ENCODE measurements around the gene WDFY4. TPM values are rescaled to one million over a fixed set of nuclear protein-coding genes. Genes with fewer than 3 reads are reported as not detected.

The WDFY4 gene, protein sequence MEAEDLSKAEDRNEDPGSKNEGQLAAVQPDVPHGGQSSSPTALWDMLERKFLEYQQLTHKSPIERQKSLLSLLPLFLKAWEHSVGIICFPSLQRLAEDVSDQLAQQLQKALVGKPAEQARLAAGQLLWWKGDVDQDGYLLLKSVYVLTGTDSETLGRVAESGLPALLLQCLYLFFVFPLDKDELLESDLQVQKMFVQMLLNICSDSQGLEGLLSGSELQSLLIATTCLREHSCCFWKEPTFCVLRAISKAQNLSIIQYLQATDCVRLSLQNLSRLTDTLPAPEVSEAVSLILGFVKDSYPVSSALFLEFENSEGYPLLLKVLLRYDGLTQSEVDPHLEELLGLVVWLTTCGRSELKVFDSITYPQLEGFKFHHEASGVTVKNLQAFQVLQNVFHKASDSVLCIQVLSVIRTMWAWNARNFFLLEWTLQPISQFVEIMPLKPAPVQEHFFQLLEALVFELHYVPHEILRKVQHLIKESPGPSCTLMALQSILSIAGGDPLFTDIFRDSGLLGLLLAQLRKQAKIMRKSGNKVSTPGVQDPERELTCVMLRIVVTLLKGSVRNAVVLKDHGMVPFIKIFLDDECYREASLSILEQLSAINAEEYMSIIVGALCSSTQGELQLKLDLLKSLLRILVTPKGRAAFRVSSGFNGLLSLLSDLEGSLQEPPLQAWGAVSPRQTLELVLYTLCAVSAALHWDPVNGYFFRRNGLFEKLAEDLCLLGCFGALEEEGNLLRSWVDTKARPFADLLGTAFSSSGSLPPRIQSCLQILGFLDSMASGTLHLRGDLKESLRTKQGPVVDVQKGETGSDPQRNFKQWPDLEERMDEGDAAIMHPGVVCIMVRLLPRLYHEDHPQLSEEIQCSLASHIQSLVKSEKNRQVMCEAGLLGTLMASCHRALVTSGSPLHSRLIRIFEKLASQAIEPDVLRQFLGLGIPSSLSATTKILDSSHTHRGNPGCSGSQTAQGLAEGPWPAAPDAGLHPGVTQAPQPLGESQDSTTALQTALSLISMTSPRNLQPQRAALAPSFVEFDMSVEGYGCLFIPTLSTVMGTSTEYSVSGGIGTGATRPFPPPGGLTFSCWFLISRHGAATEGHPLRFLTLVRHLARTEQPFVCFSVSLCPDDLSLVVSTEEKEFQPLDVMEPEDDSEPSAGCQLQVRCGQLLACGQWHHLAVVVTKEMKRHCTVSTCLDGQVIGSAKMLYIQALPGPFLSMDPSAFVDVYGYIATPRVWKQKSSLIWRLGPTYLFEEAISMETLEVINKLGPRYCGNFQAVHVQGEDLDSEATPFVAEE (N-terminal part only)
- not detected in 2 replicates for total RNA-seq

DNA sequence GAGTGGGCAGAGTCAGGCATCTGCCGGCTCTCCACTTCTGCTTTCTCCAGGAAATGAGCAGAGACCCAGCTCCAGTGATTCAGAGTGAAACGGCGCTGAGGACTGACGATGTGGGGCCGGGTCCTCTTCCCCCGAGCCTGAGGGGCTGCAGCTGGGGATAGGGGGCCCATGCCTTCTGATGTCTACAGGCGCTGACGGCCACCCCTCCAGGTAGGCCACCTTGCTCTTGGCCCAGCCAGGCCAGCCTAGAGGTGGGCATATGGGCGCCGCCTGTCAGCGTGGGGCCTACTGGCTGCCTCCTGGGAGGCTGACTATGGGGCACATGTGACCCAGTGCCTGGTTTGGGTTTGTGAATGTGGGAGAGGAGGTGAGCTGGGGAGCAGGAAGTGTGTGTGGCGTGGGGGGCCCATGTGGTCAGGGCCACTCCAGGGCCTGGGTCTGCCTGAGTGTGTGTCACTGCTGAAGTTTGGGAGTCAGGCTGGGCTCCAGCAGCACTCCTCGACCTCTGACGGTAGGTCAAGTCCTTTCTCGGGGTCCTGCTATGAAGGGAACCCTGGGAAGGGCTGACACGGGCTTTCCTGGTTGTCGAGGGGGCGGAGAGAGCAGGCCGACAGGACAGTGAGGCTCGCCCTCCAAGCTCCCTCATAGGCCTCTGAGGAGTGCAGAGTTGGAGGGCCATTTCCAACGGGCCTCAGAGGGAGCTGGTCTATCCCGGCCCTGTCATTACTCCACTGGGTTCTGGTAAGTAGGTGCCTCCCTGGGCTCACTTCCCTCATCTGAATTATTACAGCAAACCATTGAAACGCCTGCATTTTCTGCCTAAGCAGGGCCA lies at the start of gene WDFY4:
Gene WDFY4 (plus strand): TSS at position 82 of the 832 bp plus-strand sequence. CDS start 24,860 bp downstream, outside the sequence.

DNA sequence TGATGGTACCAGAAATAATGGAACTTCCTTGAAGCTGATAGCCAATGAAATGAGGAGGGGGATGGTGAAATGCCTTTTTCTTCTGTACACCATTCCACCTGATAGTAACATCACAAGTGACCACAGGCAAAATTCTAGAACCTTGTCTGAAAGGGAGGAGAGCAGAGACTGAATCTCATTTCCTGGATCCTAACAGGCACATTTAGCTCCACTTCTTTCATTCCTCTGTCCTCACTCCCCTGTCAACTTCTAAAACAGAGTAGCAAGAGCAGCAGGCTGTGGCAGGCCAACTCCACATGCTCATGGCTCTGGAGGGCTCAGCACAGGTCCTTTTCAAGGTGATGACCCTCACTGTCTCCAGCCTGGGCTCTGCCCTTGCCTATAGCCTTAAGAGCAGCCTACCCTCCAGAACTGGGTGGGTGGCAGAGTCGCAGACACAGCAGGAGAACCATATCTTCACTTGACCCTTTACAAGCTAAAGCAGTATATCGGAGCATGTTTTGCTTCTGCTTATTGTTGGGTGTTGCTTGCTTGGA lies 255.2 kb downstream of the WDFY4 start, which contains the start of gene LRRC18:
Gene LRRC18 (minus strand): TSS at position 51 of the 536 bp plus-strand sequence. CDS start 25,685 bp downstream, outside the sequence.

Other genes starting within 250 kb of the WDFY4 start
- gene ARHGAP22, start 79.8 kb upstream of the WDFY4 start, total RNA-seq = 85.4 and 107 TPM in 2 replicates